Keratinocyte (primary cell): ENCODE results near the gene FZR1. TPM values are rescaled to one million over a fixed set of nuclear protein-coding genes. Genes with fewer than 3 reads are reported as not detected.

Source experiments
- DNase-seq: peaks from one replicate; pipeline ENCODE4 v3.0.0-alpha.2; 2011; ENCODE audit warnings: low read depth, missing footprints, low spot score
- FAIRE-seq: peaks from 2 replicates; lab custom pipeline; 2011; peaks lifted over from hg19 to GRCh38; lab: Jason Lieb, UNC
- H2AFZ ChIP-seq: 2 replicates; pipeline ENCODE4 v1.6.0; 2012; ENCODE audit warnings: low read length, control low read depth, inconsistent platforms; ENCODE audit not compliant: control insufficient read depth
- H3K27ac ChIP-seq: 2 replicates; pipeline ENCODE4 v1.5.1; 2011; ENCODE audit warnings: low read length; ENCODE audit not compliant: control insufficient read depth, insufficient read depth
- H3K27me3 ChIP-seq: 3 replicates; pipeline ENCODE4 v1.6.0; 2011; ENCODE audit warnings: low read length; ENCODE audit not compliant: control insufficient read depth, insufficient read depth; ENCODE audit errors: extremely low read depth
- H3K36me3 ChIP-seq, 2 experiments: 2 replicates in 1 of 2; 3 replicates in 1 of 2; pipeline ENCODE4 v1.5.1; 2011; ENCODE audit warnings: low read length in 2 of 2, mild to moderate bottlenecking in 1 of 2; ENCODE audit not compliant: control insufficient read depth in 2 of 2, insufficient read depth in 2 of 2; ENCODE audit errors: extremely low read depth in 1 of 2
- H3K4me1 ChIP-seq: 3 replicates; pipeline ENCODE4 v1.5.1; 2011; ENCODE audit warnings: low read length; ENCODE audit not compliant: control insufficient read depth, insufficient read depth; ENCODE audit errors: extremely low read depth
- H3K4me2 ChIP-seq: 3 replicates; pipeline ENCODE4 v1.6.0; 2011; ENCODE audit warnings: low read depth, low read length; ENCODE audit not compliant: control insufficient read depth, insufficient read depth; ENCODE audit errors: extremely low read depth
- H3K4me3 ChIP-seq, 3 experiments: fragments of 200-600 bp in 1 of 3; sonication (generic) in 1 of 3; 2 replicates in 2 of 3; 3 replicates in 1 of 3; pipeline ENCODE4 v1.5.1; 2011 to 2016; ENCODE audit warnings: low read length in 3 of 3, mild to moderate bottlenecking in 3 of 3, control low read depth in 2 of 3, inconsistent platforms in 1 of 3, low read depth in 1 of 3, mixed read lengths in 1 of 3, mixed run types in 1 of 3, moderate library complexity in 1 of 3; ENCODE audit not compliant: control insufficient read depth in 2 of 3, insufficient read depth in 2 of 3; ENCODE audit errors: extremely low read depth in 1 of 3
- H3K79me2 ChIP-seq: 2 replicates; pipeline ENCODE4 v1.6.0; 2012; ENCODE audit warnings: low read length; ENCODE audit not compliant: control insufficient read depth, insufficient read depth
- H3K9ac ChIP-seq: 3 replicates; pipeline ENCODE4 v1.6.0; 2011; ENCODE audit warnings: low read length; ENCODE audit not compliant: control insufficient read depth, insufficient read depth; ENCODE audit errors: extremely low read depth
- H3K9me1 ChIP-seq: 3 replicates; pipeline ENCODE4 v1.6.0; 2011; ENCODE audit warnings: low read length; ENCODE audit not compliant: control insufficient read depth, insufficient read depth; ENCODE audit errors: extremely low read depth
- H3K9me3 ChIP-seq: 2 replicates; pipeline ENCODE4 v1.5.1; 2012; ENCODE audit warnings: low read depth, low read length; ENCODE audit not compliant: control insufficient read depth
- H4K20me1 ChIP-seq: 3 replicates; pipeline ENCODE4 v1.6.0; 2011; ENCODE audit warnings: low read length; ENCODE audit not compliant: control insufficient read depth, insufficient read depth; ENCODE audit errors: extremely low read depth
- EZH2 ChIP-seq: IDR thresholded peaks from one replicate; pipeline ENCODE4 v1.6.1; 2012; ENCODE audit warnings: inconsistent platforms, mild to moderate bottlenecking, low read length, moderate library complexity
- dilution Hi-C: fragments of 300-500 bp; cut with MboI; formaldehyde crosslinking; loops from one replicate; pipeline ENCODE4 v1.7.0; 2020; ENCODE audit warnings: low sequenced_read_pairs; ENCODE audit not compliant: extremely low pct_ligation_motif_present
- polyA plus RNA-seq, 5 experiments: library from polyadenylated mRNA; depleted of rRNA in 3 of 5; stranded (reverse) in 3 of 5; stranded (forward) in 1 of 5; unstranded in 1 of 5; fragments of >200 nt; gene quantifications; 1 replicate in 1 of 5; 2 replicates in 3 of 5; 3 replicates in 1 of 5; pipeline versions ENCODE4 v1.2.1 to v1.2.3, GENCODE V29; 2011 to 2012; ENCODE audit warnings: missing spikeins in 2 of 5, low read depth in 1 of 5, low replicate concordance in 1 of 5
- small RNA-seq, 3 experiments: library from RNA; depleted of rRNA; stranded (forward); fragments of <200 nt; gene quantifications; one replicate each; pipeline ENCODE3, GENCODE V24; 2012; ENCODE audit warnings: low read depth in 3 of 3, low replicate concordance in 1 of 3; ENCODE audit not compliant: insufficient read length in 3 of 3
- TF ChIP-seq, protein P1 (sequence below), 3 experiments: IDR thresholded peaks in 1 of 3; conservative IDR thresholded peaks in 1 of 3; optimal IDR thresholded peaks in 1 of 3; 2 replicates in 2 of 3; 3 replicates in 1 of 3; pipeline versions ENCODE3 to v1.5.1; 2011; ENCODE audit warnings: low read length in 3 of 3, mild to moderate bottlenecking in 3 of 3, moderate library complexity in 2 of 3, control low read depth in 1 of 3, inconsistent platforms in 1 of 3; ENCODE audit not compliant: insufficient read depth in 2 of 3; ENCODE audit errors: extremely low read depth in 1 of 3

FZR1 gene
- polyA plus RNA-seq, 1 donor (not counting 4 experiments of a cell fraction or from before 2014, with no cell fraction given) = 23.3 TPM

DNA sequence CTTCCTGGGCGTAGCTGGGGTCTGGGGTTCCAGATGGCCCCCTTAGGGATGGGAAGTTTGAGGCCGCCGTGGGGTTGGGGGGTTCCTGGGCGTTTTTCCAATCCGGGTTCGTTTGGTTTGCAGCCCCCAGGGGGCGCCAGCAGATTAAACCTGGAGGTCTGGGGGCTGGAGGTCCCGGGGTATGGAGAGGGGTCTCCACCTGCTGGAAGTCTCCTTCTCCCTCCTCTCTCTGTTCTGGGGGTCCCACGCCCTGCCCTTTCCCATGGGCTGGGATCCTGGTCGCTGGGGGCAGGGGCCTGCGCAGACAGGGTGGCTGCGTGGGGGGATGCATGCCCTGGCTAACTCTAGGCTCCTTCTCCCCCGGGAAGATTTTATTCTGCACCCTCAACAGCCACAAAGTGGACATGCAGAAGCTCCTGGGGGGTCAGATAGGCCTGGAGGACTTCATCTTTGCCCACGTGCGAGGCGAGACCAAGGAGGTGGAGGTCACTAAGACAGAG, 80.1 kb downstream of the FZR1 start:
- H3K27ac ChIP-seq = no peak overlapping the region
- dilution Hi-C loops = no loop called here
- no peaks in the 10 kb centered on the region for H3K79me2 ChIP-seq
- H4K20me1 ChIP-seq = no peaks in the 10 kb centered on the region
- no peak overlapping the region for H3K4me2 ChIP-seq
- H3K9me3 ChIP-seq = no peaks in the 10 kb centered on the region
- H3K27me3 ChIP-seq = peaks cover 28% of the 10 kb centered on the region
- no peaks in the 10 kb centered on the region for H3K4me1 ChIP-seq
- no peak overlapping the region for H3K4me3 ChIP-seq
- FAIRE-seq (no peak), DNase-seq (no peak)
- H3K36me3 ChIP-seq = no peaks in the 10 kb centered on the region
- H3K9me1 ChIP-seq = no peaks in the 10 kb centered on the region
- no peak overlapping the region for H3K9ac ChIP-seq
- TF ChIP-seq EZH2 = no peak
- TF ChIP-seq, protein P1, sequence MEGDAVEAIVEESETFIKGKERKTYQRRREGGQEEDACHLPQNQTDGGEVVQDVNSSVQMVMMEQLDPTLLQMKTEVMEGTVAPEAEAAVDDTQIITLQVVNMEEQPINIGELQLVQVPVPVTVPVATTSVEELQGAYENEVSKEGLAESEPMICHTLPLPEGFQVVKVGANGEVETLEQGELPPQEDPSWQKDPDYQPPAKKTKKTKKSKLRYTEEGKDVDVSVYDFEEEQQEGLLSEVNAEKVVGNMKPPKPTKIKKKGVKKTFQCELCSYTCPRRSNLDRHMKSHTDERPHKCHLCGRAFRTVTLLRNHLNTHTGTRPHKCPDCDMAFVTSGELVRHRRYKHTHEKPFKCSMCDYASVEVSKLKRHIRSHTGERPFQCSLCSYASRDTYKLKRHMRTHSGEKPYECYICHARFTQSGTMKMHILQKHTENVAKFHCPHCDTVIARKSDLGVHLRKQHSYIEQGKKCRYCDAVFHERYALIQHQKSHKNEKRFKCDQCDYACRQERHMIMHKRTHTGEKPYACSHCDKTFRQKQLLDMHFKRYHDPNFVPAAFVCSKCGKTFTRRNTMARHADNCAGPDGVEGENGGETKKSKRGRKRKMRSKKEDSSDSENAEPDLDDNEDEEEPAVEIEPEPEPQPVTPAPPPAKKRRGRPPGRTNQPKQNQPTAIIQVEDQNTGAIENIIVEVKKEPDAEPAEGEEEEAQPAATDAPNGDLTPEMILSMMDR (optimal IDR thresholded peaks at IDR 0.05 in 1 of 3, IDR thresholded peaks at IDR 0.05 in 1 of 3, conservative IDR thresholded peaks at IDR 0.05 in 1 of 3; ENCODE audit: extremely low read depth in 1 of 3, insufficient read depth in 2 of 3, low read length in 3 of 3) = peak in 2 of 3 experiments; percentile 32 to 41
- no peak overlapping the region for H2AFZ ChIP-seq

DNA sequence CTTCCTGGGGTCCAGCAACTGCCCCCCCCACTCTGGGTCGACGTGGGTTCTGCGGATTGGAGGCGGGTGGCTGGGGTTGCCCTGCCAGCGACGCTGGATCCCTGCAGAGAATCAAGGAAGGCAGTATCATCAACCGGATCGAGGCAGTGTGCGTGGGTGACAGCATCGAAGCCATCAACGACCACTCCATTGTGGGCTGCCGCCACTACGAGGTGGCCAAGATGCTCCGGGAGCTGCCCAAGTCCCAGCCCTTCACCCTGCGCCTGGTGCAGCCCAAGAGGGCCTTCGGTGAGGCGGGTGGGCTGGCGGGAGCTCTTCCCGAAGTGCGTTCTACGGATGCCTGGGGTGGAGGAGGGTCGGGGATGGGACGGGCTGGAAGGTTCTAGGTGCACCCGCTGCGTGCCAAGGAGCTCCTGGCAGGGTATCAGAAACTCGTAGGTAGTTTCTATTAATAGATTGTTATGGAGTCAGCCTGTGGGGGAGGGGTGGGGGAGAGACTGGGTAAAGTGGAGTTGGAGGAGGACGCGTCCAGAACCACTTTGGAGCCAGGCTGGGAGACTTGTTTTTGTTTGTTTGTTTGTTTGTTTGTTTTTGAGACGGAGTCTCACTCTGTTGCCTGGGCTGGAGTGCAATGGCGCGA, 80.7 kb downstream of the FZR1 start:
- Histone ChIP-seq H2AFZ (no peak overlapping the region), H3K4me3 (no peak overlapping the region), H3K79me2 (no peaks in the 10 kb centered on the region), H3K27ac (no peak overlapping the region), H3K27me3 (peaks cover 34% of the 10 kb centered on the region), H3K4me2 (no peak overlapping the region), H3K4me1 (no peaks in the 10 kb centered on the region), H4K20me1 (no peaks in the 10 kb centered on the region), H3K36me3 (no peaks in the 10 kb centered on the region), H3K9me3 (no peaks in the 10 kb centered on the region), H3K9me1 (no peaks in the 10 kb centered on the region), H3K9ac (no peak overlapping the region)
- no peak for TF ChIP-seq EZH2
- TF ChIP-seq, protein P1 (optimal IDR thresholded peaks at IDR 0.05 in 1 of 3, IDR thresholded peaks at IDR 0.05 in 1 of 3, conservative IDR thresholded peaks at IDR 0.05 in 1 of 3; ENCODE audit: extremely low read depth in 1 of 3, insufficient read depth in 2 of 3, low read length in 3 of 3) = no peak
- DNase-seq = no peak
- dilution Hi-C loops = no loop called here
- FAIRE-seq = no peak

Small RNA genes within 50 kb of the gene (small RNA-seq; reads per million reads assigned to genes)
- gene AC005786.1 = 0 reads per million in 3 experiments
- 0 to 0.50 (median 0) reads per million in 3 experiments for gene RF00212

Other genes starting within 250 kb of the FZR1 start
- 1.8 to 7.6 TPM (median 2.4 TPM) in 3 replicates for gene NFIC, start 139.7 kb upstream of the FZR1 start, polyA plus RNA-seq
- gene SMIM24, start 25.8 kb upstream of the FZR1 start, polyA plus RNA-seq = not detected in 3 replicates
- not detected in 3 replicates for gene SMIM44, start 22.9 kb upstream of the FZR1 start, polyA plus RNA-seq
- 4.2 to 7.4 TPM (median 6.2 TPM) in 3 replicates for gene DOHH, start 5.6 kb upstream of the FZR1 start, polyA plus RNA-seq
- not detected in 3 replicates for gene TEKTIP1, start 32.9 kb downstream of the FZR1 start, polyA plus RNA-seq
- gene MFSD12, start 51.3 kb downstream of the FZR1 start, polyA plus RNA-seq = 30.0 to 44.7 TPM (median 34.8 TPM) in 3 replicates
- 27.9 to 38.3 TPM (median 27.9 TPM) in 3 replicates for gene HMG20B, start 66.6 kb downstream of the FZR1 start, polyA plus RNA-seq
- gene GIPC3, start 79.2 kb downstream of the FZR1 start, polyA plus RNA-seq = not detected in 3 replicates
- not detected in 3 replicates for gene TBXA2R, start 100.6 kb downstream of the FZR1 start, polyA plus RNA-seq
- gene CACTIN, start 120.5 kb downstream of the FZR1 start, polyA plus RNA-seq = 10.8 to 15.0 TPM (median 11.1 TPM) in 3 replicates
- 3.6 to 8.2 TPM (median 3.8 TPM) in 3 replicates for gene PIP5K1C, start 194.2 kb downstream of the FZR1 start, polyA plus RNA-seq
- gene TJP3, start 202.1 kb downstream of the FZR1 start, polyA plus RNA-seq = 0.02 to 0.08 TPM in 2 of 3 replicates, not detected in the other